Stimulated activated CD4-positive, alpha-beta T cell treated with anti-CD3 and anti-CD28 coated beads, Interleukin-4, amount 100 ng/mL, for 24 hours (primary cell): ENCODE results near the gene CLSTN1.
"Not testable (repeated sequence)": the region's sequence is repeated elsewhere in the genome, so short reads cannot be mapped to it uniquely, and the experiment has no call there.

Experiments used
- DNase-seq: peaks from one replicate; pipeline ENCODE4 v3.0.0-alpha.2; 2020

CLSTN1 gene

DNA sequence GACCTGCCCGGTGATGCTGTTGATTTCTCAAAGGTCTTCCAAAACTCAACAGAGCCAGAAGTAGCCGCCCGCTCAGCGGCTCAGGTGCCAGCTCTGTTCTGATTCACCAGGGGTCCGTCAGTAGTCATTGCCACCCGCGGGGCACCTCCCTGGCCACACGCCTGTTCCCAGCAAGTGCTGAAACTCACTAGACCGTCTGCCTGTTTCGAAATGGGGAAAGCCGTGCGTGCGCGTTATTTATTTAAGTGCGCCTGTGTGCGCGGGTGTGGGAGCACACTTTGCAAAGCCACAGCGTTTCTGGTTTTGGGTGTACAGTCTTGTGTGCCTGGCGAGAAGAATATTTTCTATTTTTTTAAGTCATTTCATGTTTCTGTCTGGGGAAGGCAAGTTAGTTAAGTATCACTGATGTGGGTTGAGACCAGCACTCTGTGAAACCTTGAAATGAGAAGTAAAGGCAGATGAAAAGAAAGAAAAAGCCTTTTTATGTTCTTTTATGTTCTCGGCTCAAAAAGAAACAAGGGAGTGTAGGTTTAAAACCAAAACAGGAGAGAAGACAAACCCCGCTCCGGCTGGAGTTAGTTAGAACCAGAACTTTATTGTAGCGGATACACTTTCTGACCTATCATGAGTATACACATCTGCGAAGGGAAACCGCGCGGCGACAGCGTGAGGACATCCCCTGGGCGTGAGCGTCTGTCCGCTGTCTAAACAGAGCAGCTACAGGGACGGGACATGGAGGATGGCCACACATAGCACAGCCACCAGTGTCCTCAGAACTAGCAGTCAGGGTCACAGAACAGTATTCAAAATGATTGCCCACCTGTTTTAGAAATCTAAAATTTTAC is 95.1 kb downstream of the CLSTN1 start:
- DNase-seq: peak; percentile 78

DNA sequence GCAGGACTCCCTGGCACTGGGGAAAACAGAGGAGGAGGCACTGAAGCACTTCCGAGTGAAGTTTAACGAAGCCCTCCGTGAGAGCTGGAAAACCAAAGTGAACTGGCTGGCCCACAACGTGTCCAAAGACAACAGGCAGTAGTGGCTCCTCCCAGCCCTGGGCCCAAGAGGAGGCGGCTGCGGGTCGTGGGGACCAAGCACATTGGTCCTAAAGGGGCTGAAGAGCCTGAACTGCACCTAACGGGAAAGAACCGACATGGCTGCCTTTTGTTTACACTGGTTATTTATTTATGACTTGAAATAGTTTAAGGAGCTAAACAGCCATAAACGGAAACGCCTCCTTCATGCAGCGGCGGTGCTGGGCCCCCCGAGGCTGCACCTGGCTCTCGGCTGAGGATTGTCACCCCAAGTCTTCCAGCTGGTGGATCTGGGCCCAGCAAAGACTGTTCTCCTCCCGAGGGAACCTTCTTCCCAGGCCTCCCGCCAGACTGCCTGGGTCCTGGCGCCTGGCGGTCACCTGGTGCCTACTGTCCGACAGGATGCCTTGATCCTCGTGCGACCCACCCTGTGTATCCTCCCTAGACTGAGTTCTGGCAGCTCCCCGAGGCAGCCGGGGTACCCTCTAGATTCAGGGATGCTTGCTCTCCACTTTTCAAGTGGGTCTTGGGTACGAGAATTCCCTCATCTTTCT is 96.7 kb downstream of the CLSTN1 start:
- DNase-seq: no peak

DNA sequence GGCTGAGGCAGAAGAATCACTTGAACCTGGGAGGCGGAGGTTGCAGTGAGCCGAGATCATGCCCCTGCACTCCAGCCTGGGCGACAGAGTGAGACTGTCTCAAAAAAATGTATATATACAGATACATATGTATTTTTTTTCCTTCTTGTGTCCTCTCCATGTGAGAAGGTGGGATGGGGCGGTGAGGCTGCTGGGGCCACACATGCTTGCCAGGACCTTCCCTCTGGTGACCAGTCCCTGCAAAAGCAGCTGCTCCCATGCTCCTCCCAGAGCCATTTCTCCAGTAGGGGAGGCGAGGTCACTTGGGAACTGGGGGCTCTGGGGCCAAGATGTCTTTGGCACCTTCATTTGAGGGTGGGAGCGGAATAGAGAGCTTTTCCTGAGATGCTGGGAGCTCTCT is 97.4 kb downstream of the CLSTN1 start:
- DNase-seq: no peak

DNA sequence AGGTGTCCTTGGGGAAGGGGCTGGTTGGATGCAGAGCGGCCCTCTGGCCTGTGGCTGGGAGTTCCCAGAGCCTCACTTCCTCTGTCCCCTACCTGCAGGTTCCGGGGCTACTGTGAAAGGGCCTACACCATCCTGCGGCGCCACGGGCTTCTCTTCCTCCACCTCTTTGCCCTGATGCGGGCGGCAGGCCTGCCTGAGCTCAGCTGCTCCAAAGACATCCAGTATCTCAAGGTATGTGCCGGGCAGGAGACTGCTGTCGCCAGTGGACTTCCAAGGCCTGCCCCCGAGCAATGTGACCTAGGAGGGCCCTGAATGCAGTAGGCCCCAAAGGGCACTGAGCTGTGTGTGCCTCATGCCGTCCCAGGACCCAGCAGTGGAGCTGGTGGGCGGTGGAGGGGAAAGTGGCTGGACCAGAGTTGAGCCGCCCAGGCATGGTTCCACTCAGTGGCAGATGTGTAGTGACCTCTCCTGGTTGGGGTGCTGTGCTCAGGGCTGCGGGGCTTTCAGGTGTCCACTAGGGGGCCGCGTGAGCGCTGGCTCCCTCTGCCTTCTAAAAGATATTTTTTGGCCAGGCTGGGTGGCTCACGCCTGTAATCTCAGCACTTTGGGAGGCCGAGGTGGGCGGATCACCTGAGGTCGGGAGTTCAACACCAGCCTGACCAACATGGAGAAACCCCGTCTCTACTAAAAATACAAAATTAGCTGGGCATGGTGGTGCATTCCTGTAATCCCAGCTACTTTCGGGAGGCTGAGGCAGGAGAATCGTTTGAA is 98.9 kb downstream of the CLSTN1 start:
- peak; percentile 77 for DNase-seq

DNA sequence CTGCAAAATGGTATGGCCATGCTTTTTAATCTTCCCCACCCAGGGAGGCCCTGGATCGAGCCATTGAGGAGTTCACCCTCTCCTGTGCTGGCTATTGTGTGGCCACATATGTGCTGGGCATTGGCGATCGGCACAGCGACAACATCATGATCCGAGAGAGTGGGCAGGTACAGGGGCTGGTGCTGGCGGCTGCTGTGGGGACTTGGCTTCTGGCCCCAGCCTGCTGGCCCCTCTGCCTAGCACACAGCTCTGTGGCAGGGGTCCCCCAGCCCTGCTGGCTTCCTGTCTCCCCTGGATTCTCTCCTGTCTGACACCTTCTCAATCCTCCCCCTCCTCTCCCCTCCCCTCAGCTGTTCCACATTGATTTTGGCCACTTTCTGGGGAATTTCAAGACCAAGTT is 99.8 kb downstream of the CLSTN1 start:
- DNase-seq: no peak

DNA sequence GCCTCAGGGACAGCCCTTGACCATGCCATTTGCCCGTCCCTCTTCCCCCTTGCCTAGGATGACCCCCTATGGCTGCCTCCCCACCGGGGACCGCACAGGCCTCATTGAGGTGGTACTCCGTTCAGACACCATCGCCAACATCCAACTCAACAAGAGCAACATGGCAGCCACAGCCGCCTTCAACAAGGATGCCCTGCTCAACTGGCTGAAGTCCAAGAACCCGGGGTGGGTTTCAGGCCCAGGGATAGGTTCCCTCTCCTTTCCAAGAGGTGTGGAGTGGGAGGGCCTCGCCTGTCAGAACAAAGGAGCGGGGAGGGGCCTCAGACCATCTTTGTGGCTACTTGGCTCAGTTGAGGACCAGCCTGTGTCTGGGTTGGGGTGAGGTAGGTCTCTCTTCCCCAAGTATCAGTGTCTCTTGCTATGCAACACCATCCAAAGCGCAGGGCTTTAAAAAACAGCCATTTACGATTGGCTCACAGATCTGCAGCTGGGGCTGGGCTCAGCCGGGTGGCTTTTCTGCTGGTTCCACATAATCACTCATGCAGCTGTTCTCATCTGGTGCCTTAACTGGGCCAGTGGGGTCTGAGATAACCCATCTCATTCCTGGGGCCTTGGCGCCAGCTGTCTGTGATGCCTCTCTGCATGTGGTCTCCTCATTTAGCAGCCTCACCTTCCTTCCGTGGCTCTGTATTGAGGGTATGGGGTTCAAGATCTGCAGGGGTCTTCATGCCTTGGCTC is 100.5 kb downstream of the CLSTN1 start:
- DNase-seq: no peak

DNA sequence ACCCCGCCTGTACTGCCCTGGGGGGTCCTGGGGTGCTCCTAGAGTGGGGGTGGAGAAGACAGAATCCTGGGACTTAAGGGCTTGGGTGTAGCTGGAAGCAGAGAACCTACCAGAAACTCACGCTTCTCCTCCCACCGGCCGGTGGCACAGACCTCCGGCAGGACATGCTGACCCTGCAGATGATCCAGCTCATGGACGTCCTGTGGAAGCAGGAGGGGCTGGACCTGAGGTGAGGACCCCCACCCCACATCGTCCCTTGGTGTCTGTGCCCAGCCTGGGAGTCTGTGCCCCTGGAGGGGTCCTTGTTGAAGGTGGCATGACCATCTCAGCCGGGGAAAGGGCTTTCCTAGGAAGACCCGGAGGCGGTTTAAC is 101.4 kb downstream of the CLSTN1 start:
- no peak for DNase-seq

DNA sequence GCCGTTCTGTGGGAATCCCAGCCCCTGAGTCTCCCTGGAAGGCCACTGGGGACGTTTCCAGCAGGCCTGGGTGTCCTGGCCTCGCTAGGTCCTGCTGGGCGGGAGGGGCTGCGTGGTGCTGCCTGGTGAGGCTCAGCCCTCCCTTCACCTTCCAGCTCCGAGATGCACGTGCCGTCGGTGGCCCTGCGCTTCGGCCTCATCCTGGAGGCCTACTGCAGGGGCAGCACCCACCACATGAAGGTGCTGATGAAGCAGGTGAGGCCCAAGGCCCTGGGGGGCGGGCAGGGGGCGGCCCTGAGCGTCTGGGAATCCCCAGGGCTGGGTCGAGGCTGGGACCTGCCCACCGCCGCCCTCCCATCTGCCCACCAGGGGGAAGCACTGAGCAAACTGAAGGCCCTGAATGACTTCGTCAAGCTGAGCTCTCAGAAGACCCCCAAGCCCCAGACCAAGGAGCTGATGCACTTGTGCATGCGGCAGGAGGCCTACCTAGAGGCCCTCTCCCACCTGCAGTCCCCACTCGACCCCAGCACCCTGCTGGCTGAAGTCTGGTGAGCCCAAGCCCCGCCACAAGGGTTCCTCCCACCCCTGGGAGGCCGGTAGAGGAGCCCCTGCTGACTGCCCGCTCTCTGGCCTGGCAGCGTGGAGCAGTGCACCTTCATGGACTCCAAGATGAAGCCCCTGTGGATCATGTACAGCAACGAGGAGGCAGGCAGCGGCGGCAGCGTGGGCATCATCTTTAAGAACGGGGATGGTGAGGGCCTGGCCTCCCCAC is 102.0 kb downstream of the CLSTN1 start:
- peak; percentile 83 for DNase-seq

DNA sequence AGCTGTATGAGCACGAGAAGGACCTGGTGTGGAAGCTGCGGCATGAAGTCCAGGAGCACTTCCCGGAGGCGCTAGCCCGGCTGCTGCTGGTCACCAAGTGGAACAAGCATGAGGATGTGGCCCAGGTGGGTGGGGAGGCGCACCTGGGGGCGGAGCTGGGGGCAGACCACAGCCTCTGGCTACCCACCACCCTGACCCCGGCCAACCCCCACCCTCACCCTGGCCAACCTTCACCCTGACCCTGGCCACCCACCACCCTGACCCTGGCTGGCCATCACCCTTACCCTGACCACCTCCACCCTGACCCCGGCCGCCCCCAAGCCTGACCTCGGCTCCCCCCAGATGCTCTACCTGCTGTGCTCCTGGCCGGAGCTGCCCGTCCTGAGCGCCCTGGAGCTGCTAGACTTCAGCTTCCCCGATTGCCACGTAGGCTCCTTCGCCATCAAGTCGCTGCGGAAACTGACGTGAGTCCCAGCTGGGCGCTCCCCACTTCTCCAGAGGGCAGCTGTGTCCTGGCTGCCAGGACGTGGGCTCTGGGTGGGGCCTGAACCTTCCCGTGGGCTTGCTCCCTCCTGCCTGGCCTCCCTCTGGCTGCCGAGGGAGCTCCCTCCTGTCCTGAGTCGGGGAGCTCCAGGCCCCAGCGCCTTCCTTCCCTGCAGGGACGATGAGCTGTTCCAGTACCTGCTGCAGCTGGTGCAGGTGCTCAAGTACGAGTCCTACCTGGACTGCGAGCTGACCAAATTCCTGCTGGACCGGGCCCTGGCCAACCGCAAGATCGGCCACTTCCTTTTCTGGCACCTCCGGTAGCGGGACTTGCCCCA is 102.8 kb downstream of the CLSTN1 start:
- DNase-seq: no peak

DNA sequence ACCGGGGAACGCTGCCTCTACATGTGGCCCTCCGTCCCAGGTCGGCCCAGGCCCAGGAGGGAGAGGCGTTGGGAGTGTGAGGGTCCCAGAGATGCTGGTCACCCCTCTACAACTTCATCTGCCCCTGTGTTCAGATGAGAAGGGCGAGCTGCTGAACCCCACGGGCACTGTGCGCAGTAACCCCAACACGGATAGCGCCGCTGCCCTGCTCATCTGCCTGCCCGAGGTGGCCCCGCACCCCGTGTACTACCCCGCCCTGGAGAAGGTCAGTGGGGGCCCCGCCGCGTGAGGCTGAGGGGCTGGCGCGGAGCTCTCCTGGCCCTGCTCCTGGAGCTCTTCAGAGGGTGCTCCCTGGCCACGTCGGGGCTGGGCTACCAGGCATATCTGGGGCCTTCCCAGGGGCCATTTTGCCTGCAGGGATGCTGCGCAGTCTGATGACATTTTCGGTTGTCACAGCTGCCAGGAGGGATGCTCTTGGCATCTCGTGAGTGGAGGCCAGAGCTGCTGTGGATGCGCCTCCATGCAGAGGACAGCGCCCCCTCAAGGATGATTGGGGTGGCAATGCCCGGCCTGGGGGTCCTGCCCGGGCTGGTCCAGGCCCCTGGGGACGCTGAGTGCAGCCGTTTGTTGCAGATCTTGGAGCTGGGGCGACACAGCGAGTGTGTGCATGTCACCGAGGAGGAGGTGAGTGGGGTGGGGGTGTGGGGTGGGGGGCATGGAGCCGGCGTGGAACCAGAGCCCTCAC is 103.6 kb downstream of the CLSTN1 start:
- no peak for DNase-seq

DNA sequence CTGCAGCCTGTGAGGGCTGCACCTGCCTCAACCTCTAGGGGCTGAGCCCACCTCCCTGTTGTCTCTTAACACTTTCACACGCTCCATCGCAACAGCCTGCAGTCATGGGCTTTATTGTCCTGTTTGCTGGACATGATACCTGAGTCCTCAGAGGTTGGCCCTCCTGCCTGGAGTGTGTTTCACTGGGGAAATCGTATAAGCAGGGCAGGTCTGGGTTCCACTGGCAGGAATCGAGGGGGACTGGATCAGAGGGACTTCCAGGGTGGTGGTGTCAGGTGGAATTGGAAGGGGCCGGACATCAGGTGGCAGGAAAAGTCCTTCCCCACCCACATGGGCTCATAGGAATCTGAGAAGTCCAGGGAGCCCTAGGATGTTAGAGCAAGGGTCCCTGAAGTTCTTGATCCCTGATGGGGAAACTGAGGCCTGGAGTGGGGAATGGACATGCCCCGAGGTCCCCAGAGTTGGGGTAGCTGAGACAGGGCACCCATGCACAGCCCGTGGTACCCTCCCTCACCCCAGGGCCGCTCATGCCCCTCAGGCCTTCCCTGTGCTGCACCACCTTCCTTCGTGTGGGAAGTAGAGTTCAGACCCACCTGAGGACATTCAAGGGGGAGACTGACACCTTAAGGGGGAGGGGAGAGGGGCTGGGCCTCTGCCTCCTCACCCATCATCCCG is 105.6 kb downstream of the CLSTN1 start:
- DNase-seq: no peak

DNA sequence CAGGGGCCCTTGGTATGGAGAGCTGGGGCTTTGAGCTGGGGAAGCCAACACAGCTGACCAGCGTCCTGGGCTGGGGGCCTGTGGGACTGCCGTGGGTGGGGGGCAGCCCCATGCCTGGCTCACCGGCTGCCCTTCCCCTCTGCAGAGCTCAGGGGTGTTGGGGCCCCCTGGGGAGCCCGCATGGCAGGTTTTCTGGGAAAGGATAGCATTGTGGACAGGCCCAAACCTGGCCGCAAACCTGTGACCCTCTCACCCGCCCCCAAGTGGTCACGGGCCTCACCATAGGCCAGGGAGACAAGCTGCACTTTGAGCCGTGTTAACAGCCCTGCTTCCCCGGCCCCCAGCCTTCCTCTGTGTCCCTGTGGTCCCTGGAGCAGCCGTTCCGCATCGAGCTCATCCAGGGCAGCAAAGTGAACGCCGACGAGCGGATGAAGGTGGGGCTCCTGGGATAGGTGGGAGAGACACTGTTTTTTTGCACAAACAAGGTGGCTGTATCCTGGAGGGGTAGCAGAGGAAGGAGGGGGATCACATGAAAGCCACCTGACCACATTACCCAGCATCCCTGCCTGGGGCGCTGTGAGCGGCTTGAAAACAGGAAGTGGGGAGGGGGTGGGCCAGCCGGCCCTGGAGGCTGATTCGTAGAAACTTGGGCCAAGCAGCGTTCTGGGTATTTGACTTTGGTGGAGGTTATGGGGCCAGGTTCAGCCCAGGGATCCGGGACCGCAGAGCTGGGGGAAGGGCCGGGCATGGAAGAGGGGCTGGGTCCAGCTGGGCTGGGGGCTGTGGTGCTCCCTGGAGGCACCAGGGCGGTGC is 106.4 kb downstream of the CLSTN1 start:
- DNase-seq: peak; percentile 85

DNA sequence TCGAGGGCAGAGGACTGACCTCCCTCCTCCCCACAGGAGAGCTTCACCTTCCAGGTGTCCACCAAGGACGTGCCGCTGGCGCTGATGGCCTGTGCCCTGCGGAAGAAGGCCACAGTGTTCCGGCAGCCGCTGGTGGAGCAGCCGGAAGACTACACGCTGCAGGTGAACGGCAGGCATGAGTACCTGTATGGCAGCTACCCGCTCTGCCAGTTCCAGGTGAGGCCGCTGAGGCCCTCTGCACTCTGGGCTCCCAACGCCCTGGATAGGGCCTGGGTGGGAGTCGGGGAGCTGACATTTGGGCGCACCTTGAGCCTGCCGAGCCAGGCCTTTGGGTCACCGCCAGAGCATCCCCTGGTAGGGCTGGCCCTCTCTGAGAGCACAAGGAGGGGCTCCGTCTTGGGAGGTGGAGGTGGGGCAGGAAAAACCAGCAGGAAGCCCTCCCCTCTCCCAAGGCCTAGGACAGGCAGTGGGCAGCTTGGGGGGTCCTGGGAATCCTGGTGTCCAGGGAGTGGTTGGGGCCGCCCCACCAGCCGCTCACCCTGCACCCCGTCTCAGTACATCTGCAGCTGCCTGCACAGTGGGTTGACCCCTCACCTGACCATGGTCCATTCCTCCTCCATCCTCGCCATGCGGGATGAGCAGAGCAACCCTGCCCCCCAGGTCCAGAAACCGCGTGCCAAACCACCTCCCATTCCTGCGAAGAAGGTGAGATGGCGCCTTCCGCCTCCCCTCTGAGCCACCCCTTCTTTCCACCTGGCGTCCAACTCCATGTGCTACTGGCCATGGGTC is 107.2 kb downstream of the CLSTN1 start:
- DNase-seq: peak; percentile 36

DNA sequence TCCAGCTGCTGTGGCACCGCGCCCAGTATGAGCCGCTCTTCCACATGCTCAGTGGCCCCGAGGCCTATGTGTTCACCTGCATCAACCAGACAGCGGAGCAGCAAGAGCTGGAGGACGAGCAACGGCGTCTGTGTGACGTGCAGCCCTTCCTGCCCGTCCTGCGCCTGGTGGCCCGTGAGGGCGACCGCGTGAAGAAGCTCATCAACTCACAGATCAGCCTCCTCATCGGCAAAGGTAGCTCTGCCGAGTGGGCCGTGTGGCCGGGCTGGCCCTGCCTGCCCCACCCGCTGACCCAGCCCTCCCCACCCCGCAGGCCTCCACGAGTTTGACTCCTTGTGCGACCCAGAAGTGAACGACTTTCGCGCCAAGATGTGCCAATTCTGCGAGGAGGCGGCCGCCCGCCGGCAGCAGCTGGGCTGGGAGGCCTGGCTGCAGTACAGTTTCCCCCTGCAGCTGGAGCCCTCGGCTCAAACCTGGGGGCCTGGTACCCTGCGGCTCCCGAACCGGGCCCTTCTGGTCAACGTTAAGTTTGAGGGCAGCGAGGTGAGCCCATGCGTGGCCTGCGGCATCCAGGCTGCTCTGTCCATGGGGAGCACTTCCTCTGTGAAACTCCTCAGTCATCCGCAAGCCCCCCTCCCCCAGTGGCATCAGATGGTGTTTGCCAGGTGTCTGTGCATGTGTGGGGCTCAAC is 108.1 kb downstream of the CLSTN1 start:
- DNase-seq: peak; percentile 54

DNA sequence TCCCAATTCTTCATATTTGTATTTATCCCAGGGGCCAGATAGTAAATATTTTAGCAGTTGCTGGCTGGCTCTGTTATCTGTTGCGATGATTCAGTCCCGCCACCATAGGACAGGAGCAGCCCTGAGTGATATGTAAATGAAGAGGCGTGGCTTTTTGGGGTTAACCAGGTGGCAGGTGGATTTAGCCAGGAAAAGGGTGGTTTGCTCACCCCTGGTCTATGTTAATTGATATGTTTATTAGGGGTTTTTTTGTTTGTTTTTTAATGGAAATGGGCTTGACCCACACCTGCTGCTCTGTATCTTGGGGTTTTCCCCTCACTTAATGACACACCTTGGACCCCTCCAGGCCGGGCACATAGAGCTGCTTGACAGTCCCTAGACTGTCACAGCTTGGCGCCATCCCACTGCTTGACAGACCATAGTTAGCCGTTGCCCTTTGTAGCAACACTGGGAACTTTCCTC is 109.5 kb downstream of the CLSTN1 start:
- no peak for DNase-seq

DNA sequence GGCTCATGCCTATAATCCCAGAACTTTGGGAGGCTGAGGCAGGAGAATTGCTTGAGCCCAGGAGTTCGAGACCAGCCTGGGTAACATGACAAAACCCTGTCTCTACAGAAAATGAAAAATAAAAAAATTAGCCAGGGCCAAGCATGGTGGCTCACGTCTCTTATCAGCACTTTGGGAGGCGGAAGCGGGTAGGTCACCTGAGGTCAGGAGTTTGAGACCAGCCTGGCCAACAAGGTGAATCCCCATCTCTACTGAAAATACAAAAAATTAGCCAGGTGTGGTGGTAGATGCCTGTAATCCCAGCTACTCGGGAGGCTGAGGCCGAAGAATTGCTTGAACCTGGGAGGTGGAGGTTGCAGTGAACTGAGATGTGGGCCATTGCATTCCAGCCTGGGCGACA is 111.0 kb downstream of the CLSTN1 start:
- DNase-seq: not testable (repeated sequence)

DNA sequence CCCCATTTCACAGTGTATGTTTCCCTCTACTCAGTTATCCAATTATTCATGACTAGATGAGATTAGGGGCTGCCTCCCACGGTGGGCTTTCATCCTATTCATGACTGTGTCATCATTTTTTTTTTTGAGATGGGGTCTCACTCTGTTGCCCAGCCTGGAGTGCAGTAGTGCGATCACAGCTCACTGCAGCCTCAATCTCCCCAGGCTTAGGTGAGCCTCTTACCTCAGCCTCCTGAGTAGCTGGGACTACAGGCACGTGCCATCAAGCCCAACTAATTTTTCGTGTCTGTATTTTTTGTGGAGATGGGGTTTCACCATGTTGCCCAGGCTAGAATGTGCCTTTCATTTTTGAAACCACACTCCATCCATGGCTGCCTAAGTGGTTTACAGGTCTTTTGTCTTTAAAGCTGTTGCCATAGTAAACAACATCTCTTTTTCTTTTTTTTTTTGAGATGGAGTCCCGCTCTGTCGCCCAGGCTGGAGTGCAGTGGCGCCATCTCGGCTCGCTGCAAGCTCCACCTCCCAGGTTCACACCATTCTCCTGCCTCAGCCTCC is 112.2 kb downstream of the CLSTN1 start:
- no peak for DNase-seq
